ENCODE measurements around the gene RPN2. TPM values are rescaled to one million over a fixed set of nuclear protein-coding genes. Genes with fewer than 3 reads are reported as not detected.
"Not testable (repeated sequence)": the region's sequence is repeated elsewhere in the genome, so short reads cannot be mapped to it uniquely, and the experiment has no call there.

The RPN2 gene
- total RNA-seq, 4 donors from 2014 or later = 89.7 to 125 (median 111) TPM

DNA sequence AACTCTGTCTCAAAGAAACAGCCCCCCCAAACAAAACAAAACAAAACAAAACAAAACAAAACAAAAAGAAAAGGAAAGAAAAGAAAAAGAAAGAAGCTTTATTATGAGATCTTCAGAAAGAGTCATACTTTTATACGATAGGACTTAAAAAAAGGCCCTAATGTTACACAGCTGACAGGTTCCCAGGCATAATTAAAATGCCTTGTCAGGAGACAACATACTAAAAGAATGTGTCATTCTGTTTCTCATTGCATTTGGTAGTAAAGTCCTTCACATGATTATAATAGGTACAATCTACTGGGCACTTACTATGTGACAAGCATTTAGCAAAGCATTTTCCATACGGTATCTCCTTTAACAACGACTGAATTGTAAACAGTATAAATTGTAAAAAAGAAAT, 36.4 kb upstream of the RPN2 start:
- TF ChIP-seq POLR2AphosphoS5 (IDR thresholded peaks at IDR 0.05) = no peak
- TF ChIP-seq POLR2A (IDR thresholded peaks at IDR 0.05; ENCODE audit: low read depth) = no peak
- TF ChIP-seq, protein P1, sequence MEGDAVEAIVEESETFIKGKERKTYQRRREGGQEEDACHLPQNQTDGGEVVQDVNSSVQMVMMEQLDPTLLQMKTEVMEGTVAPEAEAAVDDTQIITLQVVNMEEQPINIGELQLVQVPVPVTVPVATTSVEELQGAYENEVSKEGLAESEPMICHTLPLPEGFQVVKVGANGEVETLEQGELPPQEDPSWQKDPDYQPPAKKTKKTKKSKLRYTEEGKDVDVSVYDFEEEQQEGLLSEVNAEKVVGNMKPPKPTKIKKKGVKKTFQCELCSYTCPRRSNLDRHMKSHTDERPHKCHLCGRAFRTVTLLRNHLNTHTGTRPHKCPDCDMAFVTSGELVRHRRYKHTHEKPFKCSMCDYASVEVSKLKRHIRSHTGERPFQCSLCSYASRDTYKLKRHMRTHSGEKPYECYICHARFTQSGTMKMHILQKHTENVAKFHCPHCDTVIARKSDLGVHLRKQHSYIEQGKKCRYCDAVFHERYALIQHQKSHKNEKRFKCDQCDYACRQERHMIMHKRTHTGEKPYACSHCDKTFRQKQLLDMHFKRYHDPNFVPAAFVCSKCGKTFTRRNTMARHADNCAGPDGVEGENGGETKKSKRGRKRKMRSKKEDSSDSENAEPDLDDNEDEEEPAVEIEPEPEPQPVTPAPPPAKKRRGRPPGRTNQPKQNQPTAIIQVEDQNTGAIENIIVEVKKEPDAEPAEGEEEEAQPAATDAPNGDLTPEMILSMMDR (IDR thresholded peaks at IDR 0.05) = no peak
- no peak for TF ChIP-seq EP300 (IDR thresholded peaks at IDR 0.05)

DNA sequence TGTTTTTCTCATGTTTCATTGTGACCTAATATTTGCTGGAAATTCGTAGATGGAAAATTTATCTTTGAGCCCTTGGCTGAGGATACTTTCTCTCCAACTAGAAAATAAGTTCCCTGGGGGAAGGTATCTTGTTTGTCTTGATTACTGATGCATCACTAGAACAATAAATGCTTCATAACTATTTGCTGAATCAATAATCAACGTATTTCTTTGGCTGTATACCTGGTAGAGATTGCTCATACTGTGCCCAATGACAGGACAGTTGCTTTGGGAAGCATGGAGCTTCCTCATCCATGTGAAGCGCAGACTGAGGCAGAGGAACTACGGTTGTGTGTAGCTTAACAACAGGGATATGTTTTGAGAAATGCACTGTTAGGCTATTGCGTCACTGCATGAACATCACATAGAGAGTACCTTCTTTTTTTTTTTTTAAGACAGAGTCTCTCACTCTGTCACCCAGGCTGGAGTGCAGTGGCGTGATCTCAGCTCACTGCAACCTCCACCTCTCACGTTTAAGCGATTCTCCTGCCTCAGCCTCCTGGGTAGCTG, 34.2 kb upstream of the RPN2 start:
- TF ChIP-seq EP300 (IDR thresholded peaks at IDR 0.05) = no peak
- TF ChIP-seq POLR2A (IDR thresholded peaks at IDR 0.05; ENCODE audit: low read depth) = no peak
- TF ChIP-seq POLR2AphosphoS5 (IDR thresholded peaks at IDR 0.05) = no peak
- TF ChIP-seq, protein P1 (IDR thresholded peaks at IDR 0.05) = no peak
- Histone ChIP-seq H3K9me3 (no peaks in the 10 kb centered on the region), H3K4me3 (no peak overlapping the region), H3K27ac (replicated peaks in 1 of 4) (no peak overlapping the region), H3K4me1 (no peaks in the 10 kb centered on the region), H3K27me3 (no peaks in the 10 kb centered on the region), H3K36me3 (peaks cover 0 to 46% (median 13%) of the 10 kb centered on the region in 4 donors)
- WGBS = 93% methylated on average over 8 of the region's 8 CpGs
- no peak for DNase-seq (ENCODE audit: extremely low spot score)
- intact Hi-C loops (cut with DNase I) = no loop called here

More for the DNA sequence above, 36.4 kb upstream of the RPN2 start:
- H3K27me3 ChIP-seq = no peaks in the 10 kb centered on the region
- intact Hi-C loops (cut with DNase I) = no loop called here
- H3K4me3 ChIP-seq = no peak overlapping the region
- H3K4me1 ChIP-seq = no peaks in the 10 kb centered on the region
- DNase-seq (ENCODE audit: extremely low spot score) = no peak
- no peaks in the 10 kb centered on the region for H3K9me3 ChIP-seq
- no peak overlapping the region for H3K27ac ChIP-seq (replicated peaks in 1 of 4)
- WGBS = 87% methylated on average over 3 of the region's 3 CpGs
- H3K36me3 ChIP-seq = peaks cover 0 to 45% (median 13%) of the 10 kb centered on the region in 4 donors

DNA sequence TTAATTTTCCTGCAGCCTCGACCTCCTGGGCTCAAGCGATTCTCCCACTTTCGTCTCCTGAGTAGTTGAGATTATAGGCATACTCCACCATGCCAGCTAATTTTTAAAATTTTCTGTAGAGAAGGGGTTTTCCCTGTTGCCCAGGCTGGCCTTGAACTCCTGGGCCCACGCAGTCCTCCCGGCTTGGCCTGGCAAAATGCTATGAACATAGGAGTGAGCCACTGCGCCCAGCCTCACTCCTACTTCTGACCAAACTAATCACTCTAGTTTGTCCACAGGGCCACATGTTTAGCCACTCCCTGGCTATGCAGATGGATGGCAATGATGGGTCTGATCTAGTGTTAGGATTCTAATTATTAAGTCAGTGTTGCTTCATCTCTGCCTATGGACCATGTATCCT, 31.9 kb upstream of the RPN2 start:
- no peak for DNase-seq (ENCODE audit: extremely low spot score)
- no peaks in the 10 kb centered on the region for H3K4me1 ChIP-seq
- no peak overlapping the region for H3K4me3 ChIP-seq
- no peaks in the 10 kb centered on the region for H3K27me3 ChIP-seq
- no peaks in the 10 kb centered on the region for H3K9me3 ChIP-seq
- no peak for TF ChIP-seq EP300 (IDR thresholded peaks at IDR 0.05)
- no peak for TF ChIP-seq POLR2A (IDR thresholded peaks at IDR 0.05; ENCODE audit: low read depth)
- TF ChIP-seq, protein P1 (IDR thresholded peaks at IDR 0.05) = no peak
- no peak for TF ChIP-seq POLR2AphosphoS5 (IDR thresholded peaks at IDR 0.05)
- intact Hi-C loops (cut with DNase I) = no loop called here
- 96% methylated on average over 6 of the region's 6 CpGs for WGBS
- H3K36me3 ChIP-seq = peaks cover 0 to 36% (median 4%) of the 10 kb centered on the region in 4 donors
- H3K27ac ChIP-seq (replicated peaks in 1 of 4) = no peak overlapping the region

DNA sequence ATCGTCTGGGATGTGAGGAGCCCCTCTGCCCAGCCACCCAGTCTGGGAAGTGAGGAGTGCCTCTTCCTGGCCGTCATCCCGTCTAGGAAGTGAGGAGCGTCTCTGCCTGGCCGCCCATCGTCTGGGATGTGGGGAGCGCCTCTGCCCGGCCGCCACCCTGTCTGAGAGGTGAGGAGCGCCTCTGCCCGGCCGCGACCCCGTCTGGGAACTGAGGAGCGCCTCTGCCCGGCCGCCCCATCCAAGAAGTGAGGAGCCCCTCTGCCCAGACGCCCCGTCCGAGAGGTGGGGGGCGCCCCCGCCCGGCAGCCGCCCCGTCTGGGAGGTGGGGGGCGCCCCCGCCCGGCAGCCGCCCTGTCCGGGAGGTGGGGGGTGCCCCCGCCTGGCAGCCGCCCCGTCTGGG, 28.3 kb upstream of the RPN2 start:
- intact Hi-C loops (cut with DNase I); H3K4me3 ChIP-seq; H3K9me3 ChIP-seq; DNase-seq (ENCODE audit: extremely low spot score); H3K27me3 ChIP-seq; H3K4me1 ChIP-seq; H3K27ac ChIP-seq (replicated peaks in 1 of 4): not testable (repeated sequence)
- H3K36me3 ChIP-seq = peaks cover 0 to 31% (median 5%) of the 10 kb centered on the region in 4 donors
- 84% methylated on average over 13 of the region's 33 CpGs for WGBS

DNA sequence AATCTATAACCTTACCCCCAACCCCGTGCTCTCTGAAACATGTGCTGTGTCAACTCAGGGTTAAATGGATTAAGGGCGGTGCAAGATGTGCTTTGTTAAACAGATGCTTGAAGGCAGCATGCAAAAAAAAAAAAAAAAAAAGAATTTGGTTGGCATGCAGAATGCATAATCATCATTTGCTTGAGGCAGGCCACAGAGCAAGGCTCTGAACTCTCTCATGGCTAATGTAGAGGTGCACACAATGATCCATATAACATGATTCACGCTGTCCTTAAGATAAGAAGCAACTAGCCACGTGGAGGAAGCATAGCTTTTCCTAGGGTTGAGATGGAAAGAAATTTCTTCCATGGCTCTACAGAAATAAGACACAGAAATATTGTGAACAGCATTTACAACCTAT, 27.6 kb upstream of the RPN2 start:
- H3K4me1 ChIP-seq = no peaks in the 10 kb centered on the region
- WGBS = 88% methylated on average over 4 of the region's 4 CpGs

More for the DNA sequence above, 27.6 kb upstream of the RPN2 start:
- no peak overlapping the region for H3K4me3 ChIP-seq
- TF ChIP-seq EP300 (IDR thresholded peaks at IDR 0.05) (no peak), POLR2AphosphoS5 (IDR thresholded peaks at IDR 0.05) (no peak), POLR2A (IDR thresholded peaks at IDR 0.05; ENCODE audit: low read depth) (no peak)
- TF ChIP-seq, protein P1 (IDR thresholded peaks at IDR 0.05) = no peak
- peaks cover 0 to 31% (median 4%) of the 10 kb centered on the region in 4 donors for H3K36me3 ChIP-seq
- no peak for DNase-seq (ENCODE audit: extremely low spot score)
- H3K27me3 ChIP-seq = no peaks in the 10 kb centered on the region
- H3K9me3 ChIP-seq = no peaks in the 10 kb centered on the region
- intact Hi-C loops (cut with DNase I) = no loop called here
- no peak overlapping the region for H3K27ac ChIP-seq (replicated peaks in 1 of 4)
